Neural cell (in vitro differentiated cells): ENCODE results near the gene SNX6. TPM values are rescaled to one million over a fixed set of nuclear protein-coding genes. Genes with fewer than 3 reads are reported as not detected.

ENCODE experiments used
- H2AFZ ChIP-seq: fragments of 200-600, 300-800 bp; sonication (generic), shearing (Covaris generic); 2 replicates; pipeline ENCODE4 v1.6.0; 2014; ENCODE audit warnings: low read depth, mild to moderate bottlenecking, antibody characterized with exemption, low read length, moderate library complexity
- H3F3A ChIP-seq: fragments of 200-600 bp; shearing (Covaris generic); 2 replicates; pipeline ENCODE4 v1.6.1; 2016; ENCODE audit warnings: mild to moderate bottlenecking, moderate library complexity, mixed read lengths, antibody characterized with exemption, low read length; ENCODE audit not compliant: insufficient read depth, poor library complexity, severe bottlenecking
- H3K27ac ChIP-seq: fragments of 200-600, 300-800 bp; sonication (generic), shearing (Covaris generic); 2 replicates; pipeline ENCODE4 v1.5.1; 2014; ENCODE audit warnings: mild to moderate bottlenecking, low read length, moderate library complexity
- H3K27me3 ChIP-seq: fragments of 300-800, 200-600 bp; sonication (generic), shearing (Covaris generic); 2 replicates; pipeline ENCODE4 v1.6.0; 2014; ENCODE audit warnings: mild to moderate bottlenecking, low read depth, low read length, moderate library complexity; ENCODE audit not compliant: insufficient read depth
- H3K36me3 ChIP-seq: fragments of 300-800, 200-600 bp; sonication (generic), shearing (Covaris generic); 2 replicates; pipeline ENCODE4 v1.5.1; 2014; ENCODE audit warnings: mild to moderate bottlenecking, antibody characterized with exemption, low read length, moderate library complexity; ENCODE audit not compliant: insufficient read depth
- H3K4me2 ChIP-seq: fragments of 300-800, 200-600 bp; sonication (generic), shearing (Covaris generic); 2 replicates; pipeline ENCODE4 v1.6.0; 2014; ENCODE audit warnings: mild to moderate bottlenecking, low read length
- H3K4me3 ChIP-seq: fragments of 300-800, 200-600 bp; sonication (generic), shearing (Covaris generic); 2 replicates; pipeline ENCODE4 v1.5.1; 2014; ENCODE audit warnings: mild to moderate bottlenecking, low read length, moderate library complexity
- H3K79me2 ChIP-seq: fragments of 200-600 bp; shearing (Covaris generic); replicated peaks from 2 replicates; pipeline ENCODE4 v1.6.0; 2014; ENCODE audit warnings: mild to moderate bottlenecking, low read length, moderate library complexity; ENCODE audit not compliant: insufficient read depth
- H3K9ac ChIP-seq: fragments of 300-800, 200-600 bp; sonication (generic), shearing (Covaris generic); 2 replicates; pipeline ENCODE4 v1.6.1; 2016; ENCODE audit warnings: mild to moderate bottlenecking, low read length, mixed read lengths
- H3K9me2 ChIP-seq: fragments of 200-600 bp; shearing (Covaris generic); 2 replicates; pipeline ENCODE4 v1.6.1; 2016; ENCODE audit warnings: mild to moderate bottlenecking, low read length, mixed read lengths; ENCODE audit not compliant: insufficient read depth
- H3K9me3 ChIP-seq: fragments of 200-600, 300-800 bp; sonication (generic), shearing (Covaris generic); 2 replicates; pipeline ENCODE4 v1.6.1; 2016; ENCODE audit warnings: mild to moderate bottlenecking, mixed run types, low read length, moderate library complexity, mixed read lengths
- H4K20me1 ChIP-seq: fragments of 200-600 bp; shearing (Covaris generic); 2 replicates; pipeline ENCODE4 v1.6.1; 2016; ENCODE audit warnings: mild to moderate bottlenecking, mixed run types; ENCODE audit not compliant: insufficient read depth
- EP300 ChIP-seq: fragments of 450-650 bp; conservative IDR thresholded peaks from 2 replicates; pipeline ENCODE4 v1.6.1; 2014; ENCODE audit warnings: antibody characterized with exemption, mild to moderate bottlenecking, moderate library complexity; ENCODE audit not compliant: poor library complexity, severe bottlenecking
- EZH2 ChIP-seq: fragments of 200-600, 300-800 bp; shearing (Covaris generic), sonication (generic); IDR thresholded peaks from 2 replicates; pipeline ENCODE4 v1.6.1; 2014; ENCODE audit warnings: antibody characterized with exemption, low read length, borderline replicate concordance, mild to moderate bottlenecking; ENCODE audit not compliant: insufficient read depth, poor library complexity, severe bottlenecking
- MXI1 ChIP-seq: fragments of 450-650 bp; conservative IDR thresholded peaks from 2 replicates; pipeline ENCODE4 v1.6.1; 2014; ENCODE audit warnings: antibody characterized with exemption, mild to moderate bottlenecking; ENCODE audit not compliant: poor library complexity, severe bottlenecking
- POLR2AphosphoS5 ChIP-seq: IDR thresholded peaks from 2 replicates; pipeline ENCODE4 v1.6.1; 2012
- RAD21 ChIP-seq: fragments of 450-650 bp; conservative IDR thresholded peaks from 2 replicates; pipeline ENCODE4 v1.6.1; 2014; ENCODE audit warnings: antibody characterized with exemption, mild to moderate bottlenecking, moderate library complexity
- SMC3 ChIP-seq: fragments of 450-650 bp; conservative IDR thresholded peaks from 2 replicates; pipeline ENCODE4 v1.6.1; 2014; ENCODE audit warnings: antibody characterized with exemption, mild to moderate bottlenecking, moderate library complexity; ENCODE audit not compliant: poor library complexity
- TAF1 ChIP-seq: IDR thresholded peaks from 2 replicates; pipeline ENCODE4 v1.6.1; 2012; ENCODE audit warnings: low read depth
- polyA plus RNA-seq: library from polyadenylated mRNA; depleted of rRNA; stranded (reverse); fragments of >200 nt; gene quantifications from 2 replicates; pipeline ENCODE4 v1.2.3, GENCODE V29; 2014
- TF ChIP-seq, protein P1 (sequence below): fragments of 450-650 bp; IDR thresholded peaks from 2 replicates; pipeline ENCODE4 v1.5.1; 2014; ENCODE audit warnings: antibody characterized with exemption, mild to moderate bottlenecking, moderate library complexity; ENCODE audit not compliant: poor library complexity, severe bottlenecking
- TF ChIP-seq, protein P2 (sequence below): IDR thresholded peaks from 2 replicates; pipeline ENCODE4 v1.6.1; 2012; ENCODE audit warnings: borderline replicate concordance

Gene SNX6
- polyA plus RNA-seq, 1 donor from 2014 or later, result 129 TPM

DNA sequence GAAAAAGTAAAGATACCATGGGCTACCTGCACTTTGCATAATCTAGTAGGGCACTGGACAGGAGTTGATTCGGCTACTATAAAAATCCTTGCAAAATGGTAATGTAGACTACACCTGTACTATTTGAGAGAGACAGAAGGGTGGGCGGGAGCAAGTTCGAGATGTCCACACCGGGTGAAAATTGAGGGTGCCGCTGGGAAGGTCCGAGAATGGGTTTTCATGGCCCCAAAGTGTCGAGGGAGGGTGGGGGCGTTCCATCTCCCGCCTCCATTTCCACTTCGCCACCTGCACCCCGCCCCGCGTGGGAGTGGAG, 648 bp downstream of the SNX6 start:
- H3K27ac ChIP-seq, result peak overlapping the region; percentile 66

DNA sequence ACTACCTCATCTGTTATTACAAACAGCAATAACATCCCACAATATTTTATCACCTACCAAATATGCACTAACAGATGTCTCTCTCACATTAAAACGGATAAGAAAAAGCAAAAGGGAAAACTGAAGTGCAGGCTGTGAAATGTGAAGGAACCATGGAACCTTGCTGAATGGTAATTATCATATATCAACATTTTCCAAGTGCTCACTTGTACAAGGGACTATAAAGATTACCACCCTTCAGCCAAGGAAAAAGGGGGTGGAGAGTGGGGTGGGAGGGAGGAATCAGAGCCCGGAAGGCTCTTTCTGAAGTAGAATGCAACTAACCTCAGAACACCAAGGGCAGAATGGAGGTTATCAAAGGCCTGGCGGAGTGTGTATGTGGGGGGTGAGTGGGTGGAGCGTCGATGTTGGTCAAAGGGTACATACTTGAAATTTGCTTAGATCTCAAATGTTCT, 1.2 kb downstream of the SNX6 start:
- H4K20me1 ChIP-seq, result no peaks in the 10 kb centered on the region
- H3K4me2 ChIP-seq, result peak overlapping the region; percentile 74
- TF ChIP-seq EP300, result no peak
- no peak for TF ChIP-seq MXI1
- TF ChIP-seq, protein P1, sequence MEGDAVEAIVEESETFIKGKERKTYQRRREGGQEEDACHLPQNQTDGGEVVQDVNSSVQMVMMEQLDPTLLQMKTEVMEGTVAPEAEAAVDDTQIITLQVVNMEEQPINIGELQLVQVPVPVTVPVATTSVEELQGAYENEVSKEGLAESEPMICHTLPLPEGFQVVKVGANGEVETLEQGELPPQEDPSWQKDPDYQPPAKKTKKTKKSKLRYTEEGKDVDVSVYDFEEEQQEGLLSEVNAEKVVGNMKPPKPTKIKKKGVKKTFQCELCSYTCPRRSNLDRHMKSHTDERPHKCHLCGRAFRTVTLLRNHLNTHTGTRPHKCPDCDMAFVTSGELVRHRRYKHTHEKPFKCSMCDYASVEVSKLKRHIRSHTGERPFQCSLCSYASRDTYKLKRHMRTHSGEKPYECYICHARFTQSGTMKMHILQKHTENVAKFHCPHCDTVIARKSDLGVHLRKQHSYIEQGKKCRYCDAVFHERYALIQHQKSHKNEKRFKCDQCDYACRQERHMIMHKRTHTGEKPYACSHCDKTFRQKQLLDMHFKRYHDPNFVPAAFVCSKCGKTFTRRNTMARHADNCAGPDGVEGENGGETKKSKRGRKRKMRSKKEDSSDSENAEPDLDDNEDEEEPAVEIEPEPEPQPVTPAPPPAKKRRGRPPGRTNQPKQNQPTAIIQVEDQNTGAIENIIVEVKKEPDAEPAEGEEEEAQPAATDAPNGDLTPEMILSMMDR, result no peak
- no peak for TF ChIP-seq POLR2AphosphoS5
- TF ChIP-seq, protein P2, sequence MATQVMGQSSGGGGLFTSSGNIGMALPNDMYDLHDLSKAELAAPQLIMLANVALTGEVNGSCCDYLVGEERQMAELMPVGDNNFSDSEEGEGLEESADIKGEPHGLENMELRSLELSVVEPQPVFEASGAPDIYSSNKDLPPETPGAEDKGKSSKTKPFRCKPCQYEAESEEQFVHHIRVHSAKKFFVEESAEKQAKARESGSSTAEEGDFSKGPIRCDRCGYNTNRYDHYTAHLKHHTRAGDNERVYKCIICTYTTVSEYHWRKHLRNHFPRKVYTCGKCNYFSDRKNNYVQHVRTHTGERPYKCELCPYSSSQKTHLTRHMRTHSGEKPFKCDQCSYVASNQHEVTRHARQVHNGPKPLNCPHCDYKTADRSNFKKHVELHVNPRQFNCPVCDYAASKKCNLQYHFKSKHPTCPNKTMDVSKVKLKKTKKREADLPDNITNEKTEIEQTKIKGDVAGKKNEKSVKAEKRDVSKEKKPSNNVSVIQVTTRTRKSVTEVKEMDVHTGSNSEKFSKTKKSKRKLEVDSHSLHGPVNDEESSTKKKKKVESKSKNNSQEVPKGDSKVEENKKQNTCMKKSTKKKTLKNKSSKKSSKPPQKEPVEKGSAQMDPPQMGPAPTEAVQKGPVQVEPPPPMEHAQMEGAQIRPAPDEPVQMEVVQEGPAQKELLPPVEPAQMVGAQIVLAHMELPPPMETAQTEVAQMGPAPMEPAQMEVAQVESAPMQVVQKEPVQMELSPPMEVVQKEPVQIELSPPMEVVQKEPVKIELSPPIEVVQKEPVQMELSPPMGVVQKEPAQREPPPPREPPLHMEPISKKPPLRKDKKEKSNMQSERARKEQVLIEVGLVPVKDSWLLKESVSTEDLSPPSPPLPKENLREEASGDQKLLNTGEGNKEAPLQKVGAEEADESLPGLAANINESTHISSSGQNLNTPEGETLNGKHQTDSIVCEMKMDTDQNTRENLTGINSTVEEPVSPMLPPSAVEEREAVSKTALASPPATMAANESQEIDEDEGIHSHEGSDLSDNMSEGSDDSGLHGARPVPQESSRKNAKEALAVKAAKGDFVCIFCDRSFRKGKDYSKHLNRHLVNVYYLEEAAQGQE, result no peak
- no peak for TF ChIP-seq RAD21
- TF ChIP-seq SMC3, result no peak
- TF ChIP-seq TAF1, result no peak
- TF ChIP-seq EZH2, result no peak
- no peaks in the 10 kb centered on the region for H3K9me3 ChIP-seq
- no peak overlapping the region for H3K27ac ChIP-seq
- H3K27me3 ChIP-seq, result no peaks in the 10 kb centered on the region
- no peaks in the 10 kb centered on the region for H3F3A ChIP-seq
- H2AFZ ChIP-seq, result no peak overlapping the region
- no peaks in the 10 kb centered on the region for H3K36me3 ChIP-seq
- H3K79me2 ChIP-seq, result peaks cover 21% of the 10 kb centered on the region
- no peaks in the 10 kb centered on the region for H3K9me2 ChIP-seq
- peak overlapping the region; percentile 93 for H3K9ac ChIP-seq
- H3K4me3 ChIP-seq, result peak overlapping the region; percentile 89

More for the DNA sequence above, 648 bp downstream of the SNX6 start:
- H3K79me2 ChIP-seq, result peaks cover 21% of the 10 kb centered on the region
- no peaks in the 10 kb centered on the region for H3F3A ChIP-seq
- peak overlapping the region; percentile 74 for H3K4me2 ChIP-seq
- H4K20me1 ChIP-seq, result no peaks in the 10 kb centered on the region
- no peaks in the 10 kb centered on the region for H3K36me3 ChIP-seq
- H2AFZ ChIP-seq, result peak overlapping the region; percentile 98
- H3K27me3 ChIP-seq, result no peaks in the 10 kb centered on the region
- no peaks in the 10 kb centered on the region for H3K9me2 ChIP-seq
- no peaks in the 10 kb centered on the region for H3K9me3 ChIP-seq
- peak overlapping the region; percentile 89 for H3K4me3 ChIP-seq
- TF ChIP-seq RAD21 (no peak), EP300 (no peak), MXI1 (no peak), SMC3 (no peak), TAF1 (no peak), EZH2 (no peak), POLR2AphosphoS5 (no peak)
- TF ChIP-seq, protein P1, result no peak
- TF ChIP-seq, protein P2, result no peak
- H3K9ac ChIP-seq, result peak overlapping the region; percentile 93
